Stimulated activated naive CD8-positive, alpha-beta T cell treated with anti-CD3 and anti-CD28 coated beads, Interleukin-15, Interleukin-2, amounts not matched to agents 100 ng/mL and 50 ng/mL, for 24 hours (primary cell): ENCODE data around the gene AADACL2.
"Not testable (repeated sequence)": the region's sequence is repeated elsewhere in the genome, so short reads cannot be mapped to it uniquely, and the experiment has no call there.

Source experiments
- H3K27ac Mint-ChIP-seq: one replicate; pipeline ENCODE4 v1.8.0; 2021; ENCODE audit warnings: mild to moderate bottlenecking, mixed read lengths
- H3K27me3 Mint-ChIP-seq: one replicate; pipeline ENCODE4 v1.8.0; 2021; ENCODE audit warnings: mixed read lengths
- H3K36me3 Mint-ChIP-seq: one replicate; pipeline ENCODE4 v1.8.0; 2021; ENCODE audit warnings: low read depth, mixed read lengths
- H3K4me1 Mint-ChIP-seq: one replicate; pipeline ENCODE4 v1.8.0; 2021; ENCODE audit warnings: low read depth, mixed read lengths
- H3K4me3 Mint-ChIP-seq: one replicate; pipeline ENCODE4 v1.8.0; 2021; ENCODE audit warnings: mild to moderate bottlenecking, mixed read lengths
- H3K9me3 Mint-ChIP-seq: one replicate; pipeline ENCODE4 v1.8.0; 2021; ENCODE audit warnings: mixed read lengths

The AADACL2 gene

DNA sequence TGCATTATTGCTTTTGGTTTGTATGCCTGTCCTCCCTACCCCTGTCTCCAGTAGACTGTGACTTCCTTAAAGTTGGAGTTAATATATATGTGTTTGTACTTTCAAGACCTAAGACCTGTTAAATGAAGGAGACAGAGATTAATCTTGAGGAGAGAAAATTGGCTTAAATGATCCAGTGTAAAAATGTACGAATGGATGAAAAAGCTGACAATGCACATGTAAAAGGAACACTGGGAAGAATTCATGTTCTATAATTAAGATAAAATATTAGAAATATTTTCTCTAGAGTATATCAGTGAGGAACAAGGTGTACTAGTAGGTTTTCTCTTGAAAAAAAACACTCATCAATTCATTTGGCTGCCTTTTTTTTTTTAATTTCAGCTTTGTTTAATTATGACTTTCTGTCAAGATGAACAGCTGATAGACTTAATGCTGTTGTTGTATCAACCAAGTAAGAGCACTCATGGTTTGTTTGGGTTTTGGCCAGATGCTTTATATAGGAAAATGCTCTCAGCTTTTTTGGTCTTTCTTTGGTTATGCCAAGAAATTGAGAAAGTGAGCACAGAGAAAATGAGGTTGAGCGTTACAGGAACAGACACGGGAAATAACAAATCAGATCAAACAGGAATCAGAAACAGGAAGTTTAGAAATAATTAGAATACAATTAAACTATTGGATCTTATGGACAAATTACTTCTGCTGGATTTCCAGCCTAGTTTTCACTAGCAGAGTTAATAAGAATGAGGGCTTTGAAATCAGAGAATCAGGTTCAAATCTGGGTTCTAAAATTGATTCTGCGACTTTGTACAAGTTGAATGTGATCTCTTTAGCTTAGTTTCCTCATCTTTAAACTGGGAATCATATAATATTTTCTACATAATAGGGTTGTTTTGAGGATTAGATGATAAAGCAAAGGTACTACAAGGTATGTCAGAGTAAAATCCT is 41.9 kb downstream of the AADACL2 start:
- Mint-ChIP-seq H3K27me3 (no peaks in the 10 kb centered on the region), H3K4me3 (no peak overlapping the region), H3K9me3 (no peaks in the 10 kb centered on the region), H3K27ac (no peak overlapping the region), H3K36me3 (no peaks in the 10 kb centered on the region), H3K4me1 (no peaks in the 10 kb centered on the region)

DNA sequence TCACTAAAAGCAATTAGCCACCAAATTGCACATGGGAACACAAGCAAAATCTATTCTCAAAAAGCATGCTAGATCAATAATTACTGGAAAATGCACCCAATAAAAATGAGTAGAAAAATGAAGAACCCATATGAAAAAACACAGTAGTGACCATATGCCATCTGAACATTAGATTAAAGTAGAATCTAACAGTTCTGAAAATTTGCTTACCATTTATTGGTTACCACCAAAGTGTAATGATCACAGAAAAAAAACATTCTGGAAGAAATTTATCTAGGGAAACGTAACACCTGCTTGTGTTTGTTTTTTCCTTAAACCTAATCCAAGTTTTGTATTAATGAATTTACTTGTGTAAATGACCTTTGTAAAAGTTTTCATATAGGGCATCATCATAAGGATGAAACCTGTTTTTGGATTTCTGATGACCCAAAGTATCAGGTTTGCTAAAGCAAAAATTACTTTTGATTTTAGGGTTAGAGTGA is 42.6 kb downstream of the AADACL2 start:
- no peaks in the 10 kb centered on the region for H3K4me1 Mint-ChIP-seq
- H3K27me3 Mint-ChIP-seq, result no peaks in the 10 kb centered on the region
- no peak overlapping the region for H3K27ac Mint-ChIP-seq
- no peaks in the 10 kb centered on the region for H3K9me3 Mint-ChIP-seq
- no peak overlapping the region for H3K4me3 Mint-ChIP-seq
- H3K36me3 Mint-ChIP-seq, result no peaks in the 10 kb centered on the region

DNA sequence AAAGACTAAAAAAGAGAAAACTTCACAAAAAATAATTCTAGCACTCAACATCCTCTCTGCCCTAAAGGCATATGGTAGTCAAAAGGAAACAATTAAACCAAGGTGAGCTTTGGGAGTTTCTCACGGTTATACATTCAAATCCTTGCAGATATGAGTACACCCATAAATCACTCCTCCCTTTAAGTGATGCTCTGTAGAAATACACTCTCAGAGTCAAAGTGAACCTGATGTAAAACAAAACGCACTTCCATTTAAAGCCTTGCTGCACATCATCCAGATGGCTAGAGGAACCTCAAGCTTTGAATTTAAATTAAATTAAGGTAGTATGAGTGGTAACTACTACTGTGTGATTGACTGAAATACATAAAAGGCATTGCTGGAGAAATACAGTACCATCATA is 44.2 kb downstream of the AADACL2 start:
- H3K36me3 Mint-ChIP-seq, result no peaks in the 10 kb centered on the region
- no peak overlapping the region for H3K4me3 Mint-ChIP-seq
- no peaks in the 10 kb centered on the region for H3K9me3 Mint-ChIP-seq
- no peaks in the 10 kb centered on the region for H3K4me1 Mint-ChIP-seq
- H3K27ac Mint-ChIP-seq, result no peak overlapping the region
- no peaks in the 10 kb centered on the region for H3K27me3 Mint-ChIP-seq

DNA sequence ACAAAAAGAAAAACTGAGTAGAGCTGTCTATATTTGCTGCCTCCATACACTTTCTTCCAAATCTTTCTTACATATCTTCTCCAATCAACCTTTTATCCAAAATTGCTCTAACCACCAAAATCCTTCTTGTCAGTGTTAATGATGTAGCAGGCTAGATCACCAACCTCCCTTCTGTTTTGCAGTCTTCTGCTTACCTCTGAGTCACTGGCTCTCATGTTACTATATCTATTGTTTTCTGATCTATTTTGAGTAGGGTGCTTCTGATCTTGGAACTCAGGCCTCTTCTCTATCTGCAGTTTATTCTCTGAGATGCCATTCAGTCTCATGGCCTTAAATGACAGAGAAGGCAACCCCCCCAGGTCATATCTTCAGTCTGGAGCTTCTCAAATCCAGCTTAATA is 53.9 kb downstream of the AADACL2 start:
- no peak overlapping the region for H3K27ac Mint-ChIP-seq
- no peaks in the 10 kb centered on the region for H3K4me1 Mint-ChIP-seq
- no peaks in the 10 kb centered on the region for H3K27me3 Mint-ChIP-seq
- H3K36me3 Mint-ChIP-seq, result no peaks in the 10 kb centered on the region
- no peak overlapping the region for H3K4me3 Mint-ChIP-seq
- no peaks in the 10 kb centered on the region for H3K9me3 Mint-ChIP-seq

DNA sequence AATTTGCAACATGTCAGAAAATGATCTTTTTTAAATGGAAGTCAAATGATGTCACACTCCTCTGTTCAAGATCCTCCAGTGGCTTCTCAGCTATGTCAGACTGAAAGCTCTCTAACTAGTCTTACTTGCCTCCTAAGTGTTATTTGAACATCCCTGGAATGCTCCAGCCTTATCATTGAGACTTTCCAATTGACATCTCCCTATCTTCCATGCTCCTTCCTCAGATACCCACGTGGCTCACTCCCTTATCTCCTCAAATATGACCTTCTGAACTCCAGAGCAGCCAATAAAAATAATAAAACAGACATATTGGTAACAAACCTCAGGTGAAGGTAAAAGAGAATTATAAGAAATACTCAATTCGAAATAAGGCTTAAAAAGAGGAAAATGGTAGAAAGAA is 54.7 kb downstream of the AADACL2 start:
- Mint-ChIP-seq H3K36me3 (no peaks in the 10 kb centered on the region), H3K9me3 (no peaks in the 10 kb centered on the region), H3K4me3 (no peak overlapping the region), H3K27ac (no peak overlapping the region), H3K27me3 (no peaks in the 10 kb centered on the region), H3K4me1 (no peaks in the 10 kb centered on the region)

DNA sequence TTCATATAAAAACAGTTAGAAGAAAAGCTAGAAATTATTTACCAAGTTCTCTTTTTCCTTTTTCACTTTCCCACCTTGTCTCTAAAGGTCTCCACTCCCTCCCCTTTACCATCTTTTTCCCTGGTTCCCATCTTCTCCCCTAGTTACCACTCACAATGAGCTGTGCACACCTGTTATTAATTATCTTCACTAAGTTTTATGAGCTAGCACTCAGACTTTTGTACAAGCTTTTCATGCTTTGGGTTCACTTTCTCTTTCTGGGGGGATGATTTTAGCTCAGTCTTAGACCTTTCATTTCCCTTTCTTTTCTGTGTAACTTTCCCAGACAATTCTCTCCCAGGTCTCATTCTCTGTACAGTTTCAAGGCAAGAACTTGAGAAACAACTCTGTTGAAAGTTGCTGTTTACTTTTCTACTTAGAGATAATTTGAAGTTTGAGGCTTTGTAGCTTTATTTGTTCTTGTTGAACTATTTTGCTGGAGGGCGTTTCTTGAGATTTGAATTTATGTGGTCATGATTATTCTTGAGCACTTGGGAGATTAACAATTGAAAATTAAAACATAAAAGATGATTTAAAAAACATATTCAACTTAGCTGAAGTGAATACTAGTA is 56.2 kb downstream of the AADACL2 start:
- Mint-ChIP-seq H3K4me3 (no peak overlapping the region), H3K4me1 (no peaks in the 10 kb centered on the region), H3K36me3 (no peaks in the 10 kb centered on the region), H3K27ac (no peak overlapping the region), H3K27me3 (peaks cover 4% of the 10 kb centered on the region), H3K9me3 (no peaks in the 10 kb centered on the region)

DNA sequence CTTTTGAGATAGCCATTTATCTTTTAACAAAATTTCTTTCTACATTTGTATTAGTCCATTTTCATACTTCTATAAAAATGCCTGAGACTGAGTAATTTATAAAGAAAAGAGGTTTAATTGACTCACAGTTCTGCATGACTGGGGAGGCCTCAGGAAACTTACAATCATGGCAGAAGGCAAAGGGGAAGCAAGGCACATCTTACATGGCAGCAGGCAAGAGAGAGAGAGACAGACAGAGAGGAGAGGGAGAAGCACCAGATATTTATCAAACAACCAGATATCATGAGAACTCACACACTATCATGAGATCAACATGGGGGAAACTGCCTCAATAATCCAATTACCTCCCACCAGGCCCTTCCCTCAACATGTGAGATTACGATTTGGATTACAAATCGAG is 57.0 kb downstream of the AADACL2 start:
- not testable (repeated sequence) for H3K4me3 Mint-ChIP-seq, H3K27ac Mint-ChIP-seq, H3K9me3 Mint-ChIP-seq, H3K36me3 Mint-ChIP-seq, H3K4me1 Mint-ChIP-seq, H3K27me3 Mint-ChIP-seq

DNA sequence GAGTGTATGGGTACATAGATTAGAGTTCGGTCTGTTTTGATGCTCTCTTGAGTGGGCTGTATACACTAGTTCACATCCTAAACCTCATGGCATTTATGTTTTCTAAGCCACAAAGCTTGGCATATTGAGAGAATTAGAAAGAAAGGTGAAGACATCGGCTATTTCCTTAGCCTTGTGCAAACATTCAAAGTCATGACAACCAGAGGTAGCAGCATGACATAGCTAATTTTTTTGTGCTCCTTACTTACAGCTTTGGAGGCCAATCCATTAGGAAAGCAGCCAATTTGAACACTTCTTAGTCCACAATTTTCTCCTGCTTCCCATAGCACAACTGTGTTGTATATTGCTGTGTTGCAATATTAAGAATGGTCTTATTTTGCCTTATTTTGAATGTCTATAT is 58.7 kb downstream of the AADACL2 start:
- Mint-ChIP-seq H3K4me3 (no peak overlapping the region), H3K4me1 (no peaks in the 10 kb centered on the region), H3K27ac (no peak overlapping the region), H3K27me3 (peaks cover 4% of the 10 kb centered on the region), H3K36me3 (no peaks in the 10 kb centered on the region), H3K9me3 (no peaks in the 10 kb centered on the region)

DNA sequence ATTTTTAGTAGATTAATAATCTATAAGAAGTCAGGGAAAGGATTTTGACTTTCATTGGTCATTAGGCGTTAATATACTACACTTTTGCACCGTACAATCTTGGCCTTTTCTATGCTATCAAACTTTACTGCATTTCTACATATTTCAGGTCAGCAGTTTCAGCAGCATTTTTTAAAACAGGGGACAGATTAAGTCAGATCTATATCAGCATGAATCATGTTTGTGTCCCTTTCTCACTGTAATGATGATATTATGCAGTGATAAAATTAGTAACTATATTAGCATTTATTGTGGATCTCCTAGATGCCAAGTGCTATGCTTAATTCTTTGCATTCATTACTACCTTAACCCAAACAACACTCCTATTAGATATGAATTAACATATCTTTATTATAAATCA is 59.9 kb downstream of the AADACL2 start:
- Mint-ChIP-seq H3K36me3 (no peaks in the 10 kb centered on the region), H3K4me1 (no peaks in the 10 kb centered on the region)

DNA sequence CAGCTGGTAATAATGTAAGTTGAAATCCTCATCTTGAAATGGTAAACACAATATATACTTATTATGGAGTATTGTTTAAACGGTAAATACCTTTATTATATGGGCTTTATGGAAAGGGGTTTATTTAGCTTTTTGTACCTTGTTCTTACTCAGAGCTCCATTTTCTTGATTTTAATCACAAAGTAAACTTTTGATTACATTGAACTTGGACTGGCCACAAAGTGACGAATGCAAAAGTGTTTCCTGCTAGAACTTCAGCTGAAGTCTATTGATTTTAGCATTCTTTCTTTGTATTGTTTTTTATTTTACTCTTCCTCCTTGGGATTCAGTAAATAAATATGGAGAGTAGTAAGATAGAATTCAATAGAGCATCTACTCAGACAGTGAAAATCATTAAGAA is 60.4 kb downstream of the AADACL2 start:
- no peak overlapping the region for H3K27ac Mint-ChIP-seq
- no peaks in the 10 kb centered on the region for H3K36me3 Mint-ChIP-seq
- no peak overlapping the region for H3K4me3 Mint-ChIP-seq
- H3K4me1 Mint-ChIP-seq, result no peaks in the 10 kb centered on the region
- H3K9me3 Mint-ChIP-seq, result no peaks in the 10 kb centered on the region
- H3K27me3 Mint-ChIP-seq, result peaks cover 4% of the 10 kb centered on the region

More for the DNA sequence above, 59.9 kb downstream of the AADACL2 start:
- no peak overlapping the region for H3K27ac Mint-ChIP-seq
- no peaks in the 10 kb centered on the region for H3K9me3 Mint-ChIP-seq
- H3K27me3 Mint-ChIP-seq, result peaks cover 4% of the 10 kb centered on the region
- H3K4me3 Mint-ChIP-seq, result no peak overlapping the region

DNA sequence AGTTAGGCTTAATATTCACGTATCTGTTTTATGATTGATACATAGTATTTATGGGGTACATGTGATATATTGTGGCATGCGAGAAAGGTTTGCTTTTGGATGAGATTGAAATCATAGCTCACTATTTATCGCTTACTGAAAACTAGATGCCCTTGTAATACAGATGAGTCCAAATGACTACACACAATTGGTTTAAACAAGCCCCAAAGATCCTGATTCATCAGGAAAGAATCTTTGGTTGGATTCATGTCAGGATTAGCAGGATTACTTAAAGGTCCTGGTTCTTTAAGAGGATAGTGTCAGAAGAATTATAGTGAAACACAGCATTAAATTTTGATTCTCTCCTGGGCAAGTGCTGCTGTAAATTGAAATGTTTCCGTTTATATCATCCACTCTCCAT is 61.5 kb downstream of the AADACL2 start:
- Mint-ChIP-seq H3K4me1 (no peaks in the 10 kb centered on the region), H3K27ac (no peak overlapping the region), H3K36me3 (no peaks in the 10 kb centered on the region), H3K4me3 (no peak overlapping the region), H3K9me3 (no peaks in the 10 kb centered on the region), H3K27me3 (peaks cover 4% of the 10 kb centered on the region)

DNA sequence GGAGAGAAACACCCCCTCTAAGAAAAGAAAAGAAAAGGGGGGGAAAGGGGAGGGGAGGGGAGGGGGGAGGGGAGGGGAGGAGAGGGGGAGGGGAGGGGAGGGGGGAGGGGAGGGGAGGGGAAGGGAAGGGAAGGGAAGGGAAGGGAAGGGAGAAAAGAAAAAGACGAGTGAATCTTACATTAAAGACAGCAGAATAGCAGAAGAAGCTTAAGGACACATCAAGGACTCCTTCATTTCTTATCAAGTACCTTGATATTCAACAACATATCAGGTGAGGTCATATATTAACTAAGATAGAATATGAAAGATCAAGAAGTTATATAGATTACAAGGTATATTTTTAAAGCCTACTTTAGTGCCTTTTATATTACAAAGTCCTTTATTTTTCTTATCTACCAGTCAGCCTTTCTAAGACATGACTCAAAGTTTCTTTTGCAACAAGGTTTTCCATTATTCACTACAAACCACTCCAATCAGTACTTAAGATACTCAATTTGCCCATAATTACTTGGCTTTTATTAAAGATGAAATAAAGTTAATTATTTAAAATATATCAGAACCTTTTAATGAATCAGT is 62.5 kb downstream of the AADACL2 start:
- H3K4me1 Mint-ChIP-seq, result no peaks in the 10 kb centered on the region
- H3K4me3 Mint-ChIP-seq, result no peak overlapping the region
- H3K36me3 Mint-ChIP-seq, result no peaks in the 10 kb centered on the region
- no peaks in the 10 kb centered on the region for H3K9me3 Mint-ChIP-seq
- H3K27ac Mint-ChIP-seq, result no peak overlapping the region
- H3K27me3 Mint-ChIP-seq, result peaks cover 4% of the 10 kb centered on the region

DNA sequence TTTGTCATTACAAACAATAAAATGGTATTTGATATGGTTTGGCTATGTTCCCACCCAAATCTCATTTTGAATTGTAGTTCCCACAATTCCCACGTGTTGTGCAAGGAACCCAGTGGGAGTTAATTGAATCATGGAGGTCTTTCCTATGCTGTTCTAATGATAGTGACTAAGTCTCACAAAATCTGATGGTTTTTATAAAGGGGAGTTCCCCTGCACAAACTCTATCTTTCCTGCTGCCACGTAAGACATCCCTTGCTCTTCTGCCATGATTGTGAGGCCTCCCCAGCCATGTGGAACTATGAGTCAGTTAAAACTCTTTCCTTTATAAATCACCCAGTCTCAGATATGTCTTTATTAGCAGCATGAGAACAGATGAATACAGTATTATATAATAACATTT is 64.7 kb downstream of the AADACL2 start:
- no peak overlapping the region for H3K27ac Mint-ChIP-seq
- no peak overlapping the region for H3K4me3 Mint-ChIP-seq

DNA sequence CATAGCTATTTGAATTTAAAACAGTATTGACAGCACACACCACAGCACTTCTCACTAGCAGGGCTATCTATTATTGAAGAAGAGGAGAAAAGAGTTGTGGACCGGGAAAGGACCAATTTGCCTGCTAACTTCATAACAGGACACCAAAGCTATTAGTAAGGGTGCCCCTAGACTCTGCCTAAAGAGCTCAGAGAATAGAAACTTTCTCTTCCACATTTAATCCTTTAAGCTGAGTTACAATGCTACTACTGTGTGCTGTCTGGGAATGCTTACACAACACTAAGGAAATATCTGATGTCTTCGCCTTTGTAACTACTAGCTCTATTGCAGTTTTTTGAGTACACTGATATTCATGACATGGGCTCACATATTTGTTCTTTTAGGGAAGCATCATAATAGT is 66.7 kb downstream of the AADACL2 start:
- Mint-ChIP-seq H3K36me3 (no peaks in the 10 kb centered on the region), H3K4me1 (no peaks in the 10 kb centered on the region), H3K27me3 (no peaks in the 10 kb centered on the region), H3K27ac (no peak overlapping the region), H3K4me3 (no peak overlapping the region), H3K9me3 (no peaks in the 10 kb centered on the region)

More for the DNA sequence above, 64.7 kb downstream of the AADACL2 start:
- Mint-ChIP-seq H3K9me3 (no peaks in the 10 kb centered on the region), H3K36me3 (no peaks in the 10 kb centered on the region), H3K4me1 (no peaks in the 10 kb centered on the region), H3K27me3 (peaks cover 4% of the 10 kb centered on the region)

DNA sequence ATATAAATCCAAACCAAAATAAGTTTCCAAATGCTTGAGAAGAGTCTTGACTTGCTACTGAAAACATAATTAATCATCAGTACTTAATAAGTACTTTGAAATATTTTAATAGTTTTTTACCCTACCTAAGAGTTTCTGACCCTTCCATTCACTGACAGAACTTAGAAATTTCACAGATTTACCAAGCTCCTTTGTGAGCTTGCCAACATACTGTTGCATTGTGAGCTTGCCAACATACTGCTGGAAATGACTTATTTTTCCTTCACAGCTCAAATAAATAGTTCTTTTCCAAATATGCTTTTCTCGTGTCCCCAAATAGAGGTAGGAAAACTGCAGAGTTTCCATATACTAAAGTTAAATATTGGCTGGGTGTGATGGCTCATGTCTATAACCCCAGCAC is 70.5 kb downstream of the AADACL2 start:
- Mint-ChIP-seq H3K9me3 (peaks cover 13% of the 10 kb centered on the region), H3K4me3 (no peak overlapping the region), H3K27ac (no peak overlapping the region), H3K27me3 (no peaks in the 10 kb centered on the region), H3K36me3 (no peaks in the 10 kb centered on the region), H3K4me1 (no peaks in the 10 kb centered on the region)
